ENCODE data around the gene CDC14B. TPM values are rescaled to one million over a fixed set of nuclear protein-coding genes. Genes with fewer than 3 reads are reported as not detected.
A peak's percentile ranks its signal among the peaks of the same experiment; 100 is the strongest.

CDC14B gene
- total RNA-seq, 2 donors from 2014 or later = 18.4 to 19.2 TPM

DNA sequence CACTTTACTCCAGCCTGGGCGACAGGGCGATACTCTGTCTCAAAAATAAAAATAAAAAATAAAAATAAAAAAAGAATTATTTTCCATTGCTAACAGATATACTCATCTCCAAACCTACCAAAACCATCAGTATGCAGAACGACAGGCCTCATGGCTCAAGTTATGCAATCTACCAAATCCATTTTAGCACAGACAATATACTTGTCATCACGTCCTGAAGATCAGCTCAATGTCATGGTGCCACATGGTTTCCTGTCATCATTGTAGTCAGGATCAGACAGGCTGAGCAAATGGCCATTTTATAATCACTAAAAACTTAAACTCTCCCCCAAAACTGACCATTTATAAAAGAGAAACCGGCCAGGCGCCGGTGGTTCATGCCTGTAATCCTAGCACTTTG, 100.5 kb downstream of the CDC14B start:
- H3K27ac ChIP-seq = no peak overlapping the region
- H3K4me1 ChIP-seq = peaks cover 0 to 21% of the 10 kb centered on the region in 2 donors
- no peaks in the 10 kb centered on the region for H3K9me3 ChIP-seq
- DNase-seq (ENCODE audit: low spot score) = no peak
- H3K4me3 ChIP-seq = no peak overlapping the region
- no peaks in the 10 kb centered on the region for H3K36me3 ChIP-seq
- TF ChIP-seq, protein P1, sequence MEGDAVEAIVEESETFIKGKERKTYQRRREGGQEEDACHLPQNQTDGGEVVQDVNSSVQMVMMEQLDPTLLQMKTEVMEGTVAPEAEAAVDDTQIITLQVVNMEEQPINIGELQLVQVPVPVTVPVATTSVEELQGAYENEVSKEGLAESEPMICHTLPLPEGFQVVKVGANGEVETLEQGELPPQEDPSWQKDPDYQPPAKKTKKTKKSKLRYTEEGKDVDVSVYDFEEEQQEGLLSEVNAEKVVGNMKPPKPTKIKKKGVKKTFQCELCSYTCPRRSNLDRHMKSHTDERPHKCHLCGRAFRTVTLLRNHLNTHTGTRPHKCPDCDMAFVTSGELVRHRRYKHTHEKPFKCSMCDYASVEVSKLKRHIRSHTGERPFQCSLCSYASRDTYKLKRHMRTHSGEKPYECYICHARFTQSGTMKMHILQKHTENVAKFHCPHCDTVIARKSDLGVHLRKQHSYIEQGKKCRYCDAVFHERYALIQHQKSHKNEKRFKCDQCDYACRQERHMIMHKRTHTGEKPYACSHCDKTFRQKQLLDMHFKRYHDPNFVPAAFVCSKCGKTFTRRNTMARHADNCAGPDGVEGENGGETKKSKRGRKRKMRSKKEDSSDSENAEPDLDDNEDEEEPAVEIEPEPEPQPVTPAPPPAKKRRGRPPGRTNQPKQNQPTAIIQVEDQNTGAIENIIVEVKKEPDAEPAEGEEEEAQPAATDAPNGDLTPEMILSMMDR (IDR thresholded peaks at IDR 0.05) = no peak
- H3K27me3 ChIP-seq = no peaks in the 10 kb centered on the region

DNA sequence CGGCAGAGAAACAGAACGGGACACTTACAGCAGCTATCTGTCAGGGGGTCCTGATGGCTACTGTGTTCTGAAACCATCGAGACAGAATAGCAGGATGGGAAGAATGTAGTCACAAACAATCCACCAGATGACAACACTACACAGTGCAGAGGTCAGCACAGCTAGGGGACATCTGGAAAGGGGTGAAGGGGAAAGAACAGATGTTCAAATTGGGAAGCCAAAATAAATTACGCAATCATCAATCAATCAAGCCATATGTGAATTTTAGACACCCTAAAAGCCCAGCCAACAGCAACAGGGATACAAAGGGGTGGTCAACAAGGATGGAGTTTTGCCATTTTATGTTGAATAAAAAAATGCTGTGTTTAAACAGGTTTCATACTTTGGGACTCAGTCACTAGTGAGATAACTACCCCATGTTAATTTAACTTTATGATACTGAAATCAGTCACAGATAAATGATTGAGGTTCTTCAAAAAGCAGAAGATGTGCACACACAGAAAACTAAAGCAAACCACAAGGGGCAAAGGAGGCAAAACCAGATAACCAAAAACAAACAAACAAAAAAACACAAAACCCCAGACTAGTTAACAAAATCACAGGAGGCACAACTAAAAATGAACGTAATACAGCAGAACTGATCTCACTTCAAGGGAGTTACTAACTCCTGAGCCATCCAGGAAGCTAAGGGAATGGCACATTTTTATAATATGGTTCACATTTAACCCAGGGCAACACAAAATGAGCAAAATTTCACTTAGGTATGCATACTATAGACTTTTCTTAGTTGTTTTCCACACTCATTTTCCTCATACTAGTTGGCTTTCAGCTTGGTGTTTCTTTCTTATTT, 103.8 kb downstream of the CDC14B start:
- no peaks in the 10 kb centered on the region for H3K36me3 ChIP-seq
- H3K4me1 ChIP-seq = peaks cover 0 to 16% of the 10 kb centered on the region in 2 donors
- H3K27me3 ChIP-seq = no peaks in the 10 kb centered on the region
- TF ChIP-seq, protein P1 (IDR thresholded peaks at IDR 0.05) = no peak
- H3K9me3 ChIP-seq = no peaks in the 10 kb centered on the region
- H3K27ac ChIP-seq = peak overlapping the region; percentile 56 to 79
- no peak for DNase-seq (ENCODE audit: low spot score)
- no peak overlapping the region for H3K4me3 ChIP-seq

DNA sequence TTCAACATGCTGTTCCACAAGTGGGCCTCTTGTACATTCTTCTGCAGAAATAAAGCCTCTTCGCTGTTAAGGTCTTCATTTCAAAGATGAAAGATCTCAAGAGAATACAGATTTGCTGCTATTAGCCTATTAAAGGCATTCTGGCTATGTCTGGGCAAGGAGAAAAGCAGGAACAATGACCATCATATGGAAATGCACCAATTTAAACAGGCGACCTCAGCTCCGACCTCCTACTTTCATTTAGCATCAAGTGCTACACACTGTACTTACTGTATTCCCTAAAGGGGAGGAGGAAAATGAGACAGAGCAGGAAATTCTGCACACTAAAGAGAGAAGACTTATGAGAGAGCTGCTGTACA, 104.9 kb downstream of the CDC14B start:
- Histone ChIP-seq H3K27ac (peak overlapping the region; percentile 56 to 79), H3K9me3 (no peaks in the 10 kb centered on the region), H3K27me3 (no peaks in the 10 kb centered on the region), H3K36me3 (no peaks in the 10 kb centered on the region), H3K4me3 (no peak overlapping the region), H3K4me1 (peaks cover 0 to 16% of the 10 kb centered on the region in 2 donors)
- TF ChIP-seq, protein P1 (IDR thresholded peaks at IDR 0.05) = no peak
- DNase-seq (ENCODE audit: low spot score) = no peak

DNA sequence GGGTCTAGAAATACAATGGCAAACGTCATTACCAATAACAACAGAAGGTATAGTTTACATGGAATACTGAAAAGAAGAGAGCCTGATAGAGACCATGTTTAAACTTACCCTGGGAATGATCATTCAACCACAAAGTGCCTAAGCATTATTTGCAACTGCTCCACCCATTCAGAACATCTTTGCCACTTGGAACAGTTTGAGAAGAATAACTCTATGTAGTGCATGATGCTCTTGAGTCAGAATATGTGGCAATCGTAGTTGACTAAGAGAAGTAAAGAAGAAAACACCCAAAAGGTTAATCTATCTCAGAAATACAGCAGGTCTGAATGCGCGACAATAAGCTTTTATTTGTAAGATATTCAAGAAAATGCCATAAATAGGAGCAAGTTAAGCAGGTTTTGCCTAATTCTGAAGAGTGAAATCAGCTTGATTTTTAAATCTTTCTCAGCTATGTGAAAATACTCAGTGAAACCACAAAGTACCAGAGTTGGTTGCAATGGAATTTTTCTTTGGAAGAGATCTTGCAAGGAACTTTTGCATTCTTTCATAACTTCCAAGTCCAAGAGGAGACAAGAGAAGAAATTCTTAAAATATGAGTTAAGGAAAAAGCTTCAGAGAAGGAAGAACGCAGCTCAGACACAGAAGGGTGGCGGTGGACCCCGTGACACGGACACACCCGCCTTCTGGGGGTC, 105.4 kb downstream of the CDC14B start:
- no peak for DNase-seq (ENCODE audit: low spot score)
- Histone ChIP-seq H3K4me3 (no peak overlapping the region), H3K9me3 (no peaks in the 10 kb centered on the region), H3K27ac (peak overlapping the region; percentile 56 to 79), H3K27me3 (no peaks in the 10 kb centered on the region), H3K36me3 (no peaks in the 10 kb centered on the region), H3K4me1 (peaks cover 0 to 16% of the 10 kb centered on the region in 2 donors)
- TF ChIP-seq, protein P1 (IDR thresholded peaks at IDR 0.05) = no peak

DNA sequence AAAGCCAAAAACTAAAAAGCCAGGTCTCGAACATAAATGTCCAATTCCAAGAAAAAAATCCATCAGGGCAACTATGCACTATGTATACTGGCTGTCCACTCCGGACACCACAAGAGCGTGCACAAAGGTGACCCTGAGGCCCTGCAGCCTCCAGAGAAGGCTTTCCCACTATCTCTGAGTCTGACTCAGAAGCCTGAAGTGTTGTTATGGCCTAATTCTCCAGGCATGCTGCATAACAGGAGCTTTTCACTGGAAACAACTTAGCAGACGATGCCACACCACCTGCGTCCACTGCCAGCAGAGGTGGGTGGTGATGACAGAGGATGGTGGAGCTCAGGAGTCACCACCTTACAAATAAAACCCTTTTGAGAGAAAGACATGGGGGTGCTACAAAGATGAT, 106.0 kb downstream of the CDC14B start:
- H3K4me3 ChIP-seq = no peak overlapping the region
- H3K27ac ChIP-seq = peak overlapping the region; percentile 20 to 79
- TF ChIP-seq, protein P1 (IDR thresholded peaks at IDR 0.05) = no peak
- H3K9me3 ChIP-seq = no peaks in the 10 kb centered on the region
- DNase-seq (ENCODE audit: low spot score) = no peak
- peaks cover 0 to 22% of the 10 kb centered on the region in 2 donors for H3K4me1 ChIP-seq
- no peaks in the 10 kb centered on the region for H3K27me3 ChIP-seq
- no peaks in the 10 kb centered on the region for H3K36me3 ChIP-seq

All from right atrium auricular region (tissue), 2 donors.